WTC11 (cell line): ENCODE data around the gene ZNF500. TPM values are rescaled to one million over a fixed set of nuclear protein-coding genes. Genes with fewer than 3 reads are reported as not detected.

ENCODE experiments used
- ATAC-seq: fragments of 200-7000 bp; cut with Tn5 transposase; 2 replicates; pipeline ENCODE4 v1.10.0; 2021; ENCODE audit warnings: mild to moderate bottlenecking, moderate library complexity
- CTCF ChIA-PET: fragments of 300-600 bp; sonication (Branson Sonifier 250); formaldehyde crosslinking; loops from one replicate; lab custom pipeline; 2021; ENCODE audit warnings: antibody characterized with exemption; lab: Charles Lee
- POLR2A ChIA-PET: fragments of 350-600 bp; sonication (Branson Sonifier 250); formaldehyde crosslinking; loops from one replicate; lab custom pipeline; 2021; ENCODE audit warnings: antibody characterized with exemption; lab: Charles Lee
- DNase-seq: peaks from one replicate; pipeline ENCODE4 v3.0.0; 2021; ENCODE audit warnings: low spot score
- H3K27ac Mint-ChIP-seq: 2 replicates; pipeline ENCODE4 v1.8.0; 2021; ENCODE audit warnings: mixed read lengths
- H3K27me3 Mint-ChIP-seq: 2 replicates; pipeline ENCODE4 v1.8.0; 2021; ENCODE audit warnings: low read depth, mild to moderate bottlenecking, moderate library complexity, mixed read lengths
- H3K36me3 Mint-ChIP-seq: 2 replicates; pipeline ENCODE4 v1.8.0; 2021; ENCODE audit warnings: mixed read lengths
- H3K4me1 Mint-ChIP-seq: 2 replicates; pipeline ENCODE4 v1.8.0; 2022; ENCODE audit warnings: mixed read lengths
- H3K4me3 Mint-ChIP-seq: 2 replicates; pipeline ENCODE4 v1.8.0; 2021; ENCODE audit warnings: mild to moderate bottlenecking, moderate library complexity, mixed read lengths
- H3K9me3 Mint-ChIP-seq: 2 replicates; pipeline ENCODE4 v1.8.0; 2021; ENCODE audit warnings: mixed read lengths
- CBFB ChIP-seq: sonication (generic); formaldehyde crosslinking; IDR thresholded peaks from 2 replicates; pipeline ENCODE4 v1.8.1; 2022; ENCODE audit warnings: mild to moderate bottlenecking, low read depth, missing genetic modification reagents
- CREM ChIP-seq: sonication (generic); formaldehyde crosslinking; IDR thresholded peaks from 2 replicates; pipeline ENCODE4 v1.8.1; 2022; ENCODE audit warnings: mild to moderate bottlenecking, missing genetic modification reagents, moderate library complexity
- EMX1 ChIP-seq: fragments of 250-450 bp; sonication (Bioruptor Pico); IDR thresholded peaks from 2 replicates; pipeline ENCODE4 v1.8.0; 2021; ENCODE audit warnings: mild to moderate bottlenecking
- GRHL2 ChIP-seq: fragments of 250-450 bp; sonication (Bioruptor Pico); IDR thresholded peaks from 2 replicates; pipeline ENCODE4 v1.8.0; 2022; ENCODE audit warnings: mild to moderate bottlenecking, moderate library complexity; ENCODE audit not compliant: insufficient replicate concordance, severe bottlenecking
- KAT7 ChIP-seq: sonication (generic); formaldehyde crosslinking; IDR thresholded peaks from 2 replicates; pipeline ENCODE4 v1.8.1; 2023; ENCODE audit warnings: missing genetic modification reagents, mild to moderate bottlenecking, borderline replicate concordance
- MXD4 ChIP-seq: fragments of 250-450 bp; sonication (Bioruptor Pico); IDR thresholded peaks from 2 replicates; pipeline ENCODE4 v1.8.0; 2021; ENCODE audit warnings: mild to moderate bottlenecking, moderate library complexity, borderline replicate concordance
- NFE2L1 ChIP-seq: sonication (generic); formaldehyde crosslinking; IDR thresholded peaks from 2 replicates; pipeline ENCODE4 v1.8.1; 2023; ENCODE audit warnings: missing genetic modification reagents
- OVOL2 ChIP-seq: fragments of 250-450 bp; sonication (Bioruptor Pico); IDR thresholded peaks from 2 replicates; pipeline ENCODE4 v1.9.0; 2021; ENCODE audit warnings: mild to moderate bottlenecking, borderline replicate concordance
- PRRX2 ChIP-seq: fragments of 250-450 bp; sonication (Bioruptor Pico); IDR thresholded peaks from 2 replicates; pipeline ENCODE4 v1.8.0; 2021; ENCODE audit warnings: mild to moderate bottlenecking
- RORB ChIP-seq: fragments of 250-450 bp; sonication (Bioruptor Pico); IDR thresholded peaks from 2 replicates; pipeline ENCODE4 v1.9.0; 2021; ENCODE audit warnings: mild to moderate bottlenecking
- SMAD4 ChIP-seq: sonication (generic); formaldehyde crosslinking; IDR thresholded peaks from 2 replicates; pipeline ENCODE4 v1.8.0; 2022; ENCODE audit warnings: mild to moderate bottlenecking, missing genetic modification reagents
- SP1 ChIP-seq: sonication (generic); formaldehyde crosslinking; conservative IDR thresholded peaks from 2 replicates; pipeline ENCODE4 v1.8.1; 2022; ENCODE audit warnings: missing genetic modification reagents
- TCF7 ChIP-seq: sonication (generic); formaldehyde crosslinking; IDR thresholded peaks from 2 replicates; pipeline ENCODE4 v1.8.0; 2022; ENCODE audit warnings: mild to moderate bottlenecking, low read depth, missing genetic modification reagents, moderate library complexity
- TP53 ChIP-seq: sonication (generic); formaldehyde crosslinking; IDR thresholded peaks from 2 replicates; pipeline ENCODE4 v1.8.1; 2023; ENCODE audit warnings: mild to moderate bottlenecking, missing genetic modification reagents
- ZBTB21 ChIP-seq: sonication (generic); formaldehyde crosslinking; IDR thresholded peaks from 2 replicates; pipeline ENCODE4 v1.8.1; 2023; ENCODE audit warnings: mild to moderate bottlenecking, missing genetic modification reagents, borderline replicate concordance
- ZNF232 ChIP-seq: sonication (generic); formaldehyde crosslinking; IDR thresholded peaks from 2 replicates; pipeline ENCODE4 v1.8.0; 2022; ENCODE audit warnings: mild to moderate bottlenecking, missing genetic modification reagents
- total RNA-seq: library from RNA; stranded (reverse); gene quantifications from 3 replicates; pipeline ENCODE4 v1.2.3, GENCODE V29; 2021
- TF ChIP-seq, protein P1 (sequence below): sonication (generic); formaldehyde crosslinking; IDR thresholded peaks from 2 replicates; pipeline ENCODE4 v1.8.0; 2023; ENCODE audit warnings: missing genetic modification reagents, mild to moderate bottlenecking, borderline replicate concordance
- TF ChIP-seq, protein P2 (sequence below): sonication (generic); formaldehyde crosslinking; IDR thresholded peaks from 2 replicates; pipeline ENCODE4 v1.8.1; 2022; ENCODE audit warnings: low read depth, missing genetic modification reagents, borderline replicate concordance
- TF ChIP-seq, protein P3 (sequence below): sonication (generic); formaldehyde crosslinking; IDR thresholded peaks from 2 replicates; pipeline ENCODE4 v1.8.0; 2022; ENCODE audit warnings: missing genetic modification reagents
- TF ChIP-seq, protein P4 (sequence below): fragments of 250-450 bp; sonication (Bioruptor Pico); IDR thresholded peaks from 2 replicates; pipeline ENCODE4 v1.9.0; 2021; ENCODE audit warnings: moderate library complexity, mild to moderate bottlenecking, inconsistent platforms, borderline replicate concordance
- TF ChIP-seq, protein P5 (sequence below): sonication (generic); formaldehyde crosslinking; IDR thresholded peaks from 2 replicates; pipeline ENCODE4 v1.8.0; 2022; ENCODE audit warnings: mild to moderate bottlenecking, missing genetic modification reagents
- TF ChIP-seq, protein P6 (sequence below): fragments of 250-450 bp; sonication (Bioruptor Pico); conservative IDR thresholded peaks from 2 replicates; pipeline ENCODE4 v1.9.0; 2021; ENCODE audit warnings: mild to moderate bottlenecking

ZNF500 gene
- total RNA-seq, 1 experiment from 2014 or later, result 19.9 TPM

DNA sequence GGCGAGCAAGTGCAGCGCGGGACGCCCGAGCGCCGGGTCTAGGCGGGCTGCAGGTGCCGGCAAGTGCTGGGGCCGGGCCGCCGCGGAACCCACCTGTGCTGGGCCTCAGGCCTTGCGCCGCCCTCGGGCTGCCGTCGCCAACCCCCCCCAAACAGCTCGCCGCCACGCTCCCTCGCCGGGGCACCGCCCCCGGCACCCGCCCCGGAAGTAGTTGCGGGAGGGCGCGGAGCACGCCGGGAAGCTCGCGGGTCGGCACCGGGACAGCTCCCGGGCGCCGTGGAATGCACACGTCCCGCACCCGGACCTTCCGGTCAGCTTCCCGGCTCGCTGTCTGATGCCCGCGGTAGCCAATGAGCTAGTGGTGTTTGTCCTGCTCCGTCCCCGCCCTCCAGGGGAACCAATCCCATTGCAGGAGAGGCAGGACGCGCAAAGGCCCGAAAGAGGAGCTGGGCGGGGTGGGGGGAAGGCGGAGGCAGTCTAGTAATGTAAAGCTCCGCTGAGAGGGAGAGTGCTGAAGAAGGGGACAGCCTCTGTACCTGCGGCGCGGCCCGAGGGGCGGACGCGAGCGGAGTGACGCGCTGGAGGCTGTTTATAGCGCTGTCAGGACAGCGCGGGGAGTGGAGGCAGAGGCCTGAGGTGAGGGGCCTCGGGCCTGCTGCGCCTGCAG is 32.8 kb downstream of the ZNF500 start, which contains the start of the genes ANKS3 and DNAAF8 (continued):
- TF ChIP-seq, protein P1, sequence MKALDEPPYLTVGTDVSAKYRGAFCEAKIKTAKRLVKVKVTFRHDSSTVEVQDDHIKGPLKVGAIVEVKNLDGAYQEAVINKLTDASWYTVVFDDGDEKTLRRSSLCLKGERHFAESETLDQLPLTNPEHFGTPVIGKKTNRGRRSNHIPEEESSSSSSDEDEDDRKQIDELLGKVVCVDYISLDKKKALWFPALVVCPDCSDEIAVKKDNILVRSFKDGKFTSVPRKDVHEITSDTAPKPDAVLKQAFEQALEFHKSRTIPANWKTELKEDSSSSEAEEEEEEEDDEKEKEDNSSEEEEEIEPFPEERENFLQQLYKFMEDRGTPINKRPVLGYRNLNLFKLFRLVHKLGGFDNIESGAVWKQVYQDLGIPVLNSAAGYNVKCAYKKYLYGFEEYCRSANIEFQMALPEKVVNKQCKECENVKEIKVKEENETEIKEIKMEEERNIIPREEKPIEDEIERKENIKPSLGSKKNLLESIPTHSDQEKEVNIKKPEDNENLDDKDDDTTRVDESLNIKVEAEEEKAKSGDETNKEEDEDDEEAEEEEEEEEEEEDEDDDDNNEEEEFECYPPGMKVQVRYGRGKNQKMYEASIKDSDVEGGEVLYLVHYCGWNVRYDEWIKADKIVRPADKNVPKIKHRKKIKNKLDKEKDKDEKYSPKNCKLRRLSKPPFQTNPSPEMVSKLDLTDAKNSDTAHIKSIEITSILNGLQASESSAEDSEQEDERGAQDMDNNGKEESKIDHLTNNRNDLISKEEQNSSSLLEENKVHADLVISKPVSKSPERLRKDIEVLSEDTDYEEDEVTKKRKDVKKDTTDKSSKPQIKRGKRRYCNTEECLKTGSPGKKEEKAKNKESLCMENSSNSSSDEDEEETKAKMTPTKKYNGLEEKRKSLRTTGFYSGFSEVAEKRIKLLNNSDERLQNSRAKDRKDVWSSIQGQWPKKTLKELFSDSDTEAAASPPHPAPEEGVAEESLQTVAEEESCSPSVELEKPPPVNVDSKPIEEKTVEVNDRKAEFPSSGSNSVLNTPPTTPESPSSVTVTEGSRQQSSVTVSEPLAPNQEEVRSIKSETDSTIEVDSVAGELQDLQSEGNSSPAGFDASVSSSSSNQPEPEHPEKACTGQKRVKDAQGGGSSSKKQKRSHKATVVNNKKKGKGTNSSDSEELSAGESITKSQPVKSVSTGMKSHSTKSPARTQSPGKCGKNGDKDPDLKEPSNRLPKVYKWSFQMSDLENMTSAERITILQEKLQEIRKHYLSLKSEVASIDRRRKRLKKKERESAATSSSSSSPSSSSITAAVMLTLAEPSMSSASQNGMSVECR (CRISPR knock-in tag), result peak; percentile 65; the same call in 1 of the 2 replicates
- no peak for TF ChIP-seq GRHL2 (CRISPR knock-in tag)
- TF ChIP-seq, protein P2, sequence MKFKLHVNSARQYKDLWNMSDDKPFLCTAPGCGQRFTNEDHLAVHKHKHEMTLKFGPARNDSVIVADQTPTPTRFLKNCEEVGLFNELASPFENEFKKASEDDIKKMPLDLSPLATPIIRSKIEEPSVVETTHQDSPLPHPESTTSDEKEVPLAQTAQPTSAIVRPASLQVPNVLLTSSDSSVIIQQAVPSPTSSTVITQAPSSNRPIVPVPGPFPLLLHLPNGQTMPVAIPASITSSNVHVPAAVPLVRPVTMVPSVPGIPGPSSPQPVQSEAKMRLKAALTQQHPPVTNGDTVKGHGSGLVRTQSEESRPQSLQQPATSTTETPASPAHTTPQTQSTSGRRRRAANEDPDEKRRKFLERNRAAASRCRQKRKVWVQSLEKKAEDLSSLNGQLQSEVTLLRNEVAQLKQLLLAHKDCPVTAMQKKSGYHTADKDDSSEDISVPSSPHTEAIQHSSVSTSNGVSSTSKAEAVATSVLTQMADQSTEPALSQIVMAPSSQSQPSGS (CRISPR knock-in tag), result no peak
- TF ChIP-seq, protein P3, sequence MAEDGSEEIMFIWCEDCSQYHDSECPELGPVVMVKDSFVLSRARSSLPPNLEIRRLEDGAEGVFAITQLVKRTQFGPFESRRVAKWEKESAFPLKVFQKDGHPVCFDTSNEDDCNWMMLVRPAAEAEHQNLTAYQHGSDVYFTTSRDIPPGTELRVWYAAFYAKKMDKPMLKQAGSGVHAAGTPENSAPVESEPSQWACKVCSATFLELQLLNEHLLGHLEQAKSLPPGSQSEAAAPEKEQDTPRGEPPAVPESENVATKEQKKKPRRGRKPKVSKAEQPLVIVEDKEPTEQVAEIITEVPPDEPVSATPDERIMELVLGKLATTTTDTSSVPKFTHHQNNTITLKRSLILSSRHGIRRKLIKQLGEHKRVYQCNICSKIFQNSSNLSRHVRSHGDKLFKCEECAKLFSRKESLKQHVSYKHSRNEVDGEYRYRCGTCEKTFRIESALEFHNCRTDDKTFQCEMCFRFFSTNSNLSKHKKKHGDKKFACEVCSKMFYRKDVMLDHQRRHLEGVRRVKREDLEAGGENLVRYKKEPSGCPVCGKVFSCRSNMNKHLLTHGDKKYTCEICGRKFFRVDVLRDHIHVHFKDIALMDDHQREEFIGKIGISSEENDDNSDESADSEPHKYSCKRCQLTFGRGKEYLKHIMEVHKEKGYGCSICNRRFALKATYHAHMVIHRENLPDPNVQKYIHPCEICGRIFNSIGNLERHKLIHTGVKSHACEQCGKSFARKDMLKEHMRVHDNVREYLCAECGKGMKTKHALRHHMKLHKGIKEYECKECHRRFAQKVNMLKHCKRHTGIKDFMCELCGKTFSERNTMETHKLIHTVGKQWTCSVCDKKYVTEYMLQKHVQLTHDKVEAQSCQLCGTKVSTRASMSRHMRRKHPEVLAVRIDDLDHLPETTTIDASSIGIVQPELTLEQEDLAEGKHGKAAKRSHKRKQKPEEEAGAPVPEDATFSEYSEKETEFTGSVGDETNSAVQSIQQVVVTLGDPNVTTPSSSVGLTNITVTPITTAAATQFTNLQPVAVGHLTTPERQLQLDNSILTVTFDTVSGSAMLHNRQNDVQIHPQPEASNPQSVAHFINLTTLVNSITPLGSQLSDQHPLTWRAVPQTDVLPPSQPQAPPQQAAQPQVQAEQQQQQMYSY (CRISPR knock-in tag), result peak; percentile 50; the same call in 1 of the 2 replicates
- no peak for TF ChIP-seq ZNF232 (CRISPR knock-in tag)
- no peak for TF ChIP-seq EMX1 (CRISPR knock-in tag)
- no peak for TF ChIP-seq ZBTB21
- TF ChIP-seq CBFB (CRISPR knock-in tag), result no peak
- TF ChIP-seq, protein P4, sequence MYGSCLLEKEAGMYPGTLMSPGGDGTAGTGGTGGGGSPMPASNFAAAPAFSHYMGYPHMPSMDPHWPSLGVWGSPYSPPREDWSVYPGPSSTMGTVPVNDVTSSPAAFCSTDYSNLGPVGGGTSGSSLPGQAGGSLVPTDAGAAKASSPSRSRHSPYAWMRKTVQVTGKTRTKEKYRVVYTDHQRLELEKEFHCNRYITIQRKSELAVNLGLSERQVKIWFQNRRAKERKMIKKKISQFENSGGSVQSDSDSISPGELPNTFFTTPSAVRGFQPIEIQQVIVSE (CRISPR knock-in tag), result no peak
- TF ChIP-seq RORB (CRISPR knock-in tag), result no peak
- TF ChIP-seq TP53 (CRISPR knock-in tag), result no peak
- no peak for TF ChIP-seq NFE2L1
- TF ChIP-seq, all 79 proteins: peak for 24

DNA sequence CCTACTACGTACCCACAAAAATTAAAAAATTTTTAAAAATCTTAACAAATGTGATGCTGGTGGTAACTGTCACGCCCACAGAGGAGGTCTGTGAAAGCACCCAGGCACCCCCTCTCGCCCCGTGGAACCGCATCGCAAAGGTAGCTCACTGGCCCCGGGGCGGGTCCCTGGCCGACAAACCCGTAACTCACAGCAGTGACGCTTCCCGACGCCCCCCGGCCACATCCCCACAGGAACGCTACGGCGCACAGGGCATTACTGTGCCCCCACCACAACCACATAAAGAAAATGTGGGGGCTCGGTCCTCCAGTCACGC is 33.3 kb downstream of the ZNF500 start:
- POLR2A ChIA-PET, result interaction anchor here (0.8 to 2.0 kb wide), 6 partner anchors 13 to 204 kb away, joined by 3 to 11 read pairs (median 6); partner anchors contain the start of gene ROGDI
- H3K27me3 Mint-ChIP-seq, result peaks cover 4% of the 10 kb centered on the region; the same call in 1 of the 2 replicates
- no peaks in the 10 kb centered on the region for H3K9me3 Mint-ChIP-seq
- peaks cover 9% of the 10 kb centered on the region for H3K4me1 Mint-ChIP-seq
- DNase-seq (no peak), ATAC-seq (no peak)
- TF ChIP-seq OVOL2, result no peak
- TF ChIP-seq CREM, result no peak
- no peak for TF ChIP-seq SP1 (CRISPR knock-in tag)
- no peak for TF ChIP-seq TCF7 (CRISPR knock-in tag)
- no peak for TF ChIP-seq MXD4
- TF ChIP-seq, protein P5, sequence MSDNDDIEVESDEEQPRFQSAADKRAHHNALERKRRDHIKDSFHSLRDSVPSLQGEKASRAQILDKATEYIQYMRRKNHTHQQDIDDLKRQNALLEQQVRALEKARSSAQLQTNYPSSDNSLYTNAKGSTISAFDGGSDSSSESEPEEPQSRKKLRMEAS (CRISPR knock-in tag), result no peak
- no peak for TF ChIP-seq TP53 (CRISPR knock-in tag)
- TF ChIP-seq KAT7 (CRISPR knock-in tag), result no peak
- TF ChIP-seq SMAD4 (CRISPR knock-in tag), result no peak
- TF ChIP-seq, protein P6, sequence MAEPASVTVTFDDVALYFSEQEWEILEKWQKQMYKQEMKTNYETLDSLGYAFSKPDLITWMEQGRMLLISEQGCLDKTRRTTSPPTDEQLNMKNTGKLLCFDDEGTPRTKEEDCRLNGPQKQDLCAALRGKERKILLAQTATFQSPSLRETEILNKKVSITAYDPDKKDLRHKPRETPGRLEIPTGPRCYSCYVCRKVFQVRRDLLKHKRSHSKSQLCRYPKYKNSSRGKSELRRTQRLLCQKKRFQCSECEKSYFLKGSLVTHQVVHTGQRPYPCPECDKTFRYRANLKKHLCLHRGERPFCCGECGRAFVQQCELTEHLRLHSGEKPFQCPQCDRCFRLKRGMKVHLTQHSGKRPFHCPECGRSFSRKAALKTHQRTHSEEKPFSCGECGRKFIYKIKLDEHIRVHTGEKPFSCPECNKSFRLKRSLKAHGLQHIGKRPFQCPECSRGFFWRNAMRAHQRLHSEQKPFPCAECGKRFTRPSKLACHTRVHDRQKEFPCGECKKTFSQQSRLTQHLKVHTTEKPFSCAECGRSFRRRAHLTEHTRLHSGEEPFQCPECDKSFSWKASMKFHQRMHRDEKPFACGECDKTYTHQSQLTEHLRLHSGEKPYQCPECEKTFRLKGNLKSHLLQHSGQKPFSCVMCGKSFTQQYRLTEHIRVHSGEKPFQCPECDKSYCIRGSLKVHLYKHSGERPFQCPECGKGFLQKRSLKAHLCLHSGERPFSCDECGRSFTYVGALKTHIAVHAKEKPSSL (CRISPR knock-in tag), result no peak
- no peak for TF ChIP-seq RORB (CRISPR knock-in tag)
- TF ChIP-seq PRRX2 (CRISPR knock-in tag), result no peak
- TF ChIP-seq ZNF232 (CRISPR knock-in tag), result no peak
- peaks cover 15% of the 10 kb centered on the region for H3K36me3 Mint-ChIP-seq
- CTCF ChIA-PET, result interaction anchor here (0.5 to 3.1 kb wide), 17 partner anchors 11 to 418 kb away, joined by 3 to 26 read pairs (median 7); partner anchors contain the start of genes CDIP1, GLIS2, MGRN1 and ROGDI
- H3K4me3 Mint-ChIP-seq, result peak overlapping the region; percentile 93
- H3K27ac Mint-ChIP-seq, result peak overlapping the region; percentile 95
